GM23338 (cell line): Measurements from ENCODE around the gene TEKT3. TPM values are rescaled to one million over a fixed set of nuclear protein-coding genes. Genes with fewer than 3 reads are reported as not detected.

Experiments used
- ATAC-seq: fragments of 200-7000 bp; cut with Tn5 transposase; 3 replicates; pipeline ENCODE4 v1.9.1; 2020
- DNase-seq: peaks from one replicate; pipeline ENCODE4 v3.0.0-alpha.2; 2015; ENCODE audit warnings: low spot score
- H2AFZ ChIP-seq: fragments of 200-600 bp; sonication (generic); 2 replicates; pipeline ENCODE4 v1.8.0; 2016; ENCODE audit warnings: antibody characterized with exemption, mild to moderate bottlenecking, moderate library complexity
- H3F3A ChIP-seq: fragments of 200-600 bp; sonication (generic); replicated peaks from 2 replicates; pipeline ENCODE4 v1.8.0; 2017; ENCODE audit warnings: antibody characterized with exemption, mixed run types, low read depth
- H3K27ac ChIP-seq: fragments of 200-600 bp; sonication (generic); 2 replicates; pipeline ENCODE4 v1.6.1; 2016; ENCODE audit warnings: low read depth
- H3K27me3 ChIP-seq: fragments of 200-600 bp; sonication (generic); 2 replicates; pipeline ENCODE4 v1.8.0; 2016; ENCODE audit warnings: mild to moderate bottlenecking, mixed run types, moderate library complexity; ENCODE audit not compliant: insufficient read depth
- H3K36me3 ChIP-seq: fragments of 200-600 bp; sonication (generic); 2 replicates; pipeline ENCODE4 v1.8.0; 2016; ENCODE audit warnings: mild to moderate bottlenecking; ENCODE audit not compliant: insufficient read depth
- H3K4me1 ChIP-seq: fragments of 200-600 bp; sonication (generic); 2 replicates; pipeline ENCODE4 v1.8.0; 2016; ENCODE audit warnings: mild to moderate bottlenecking, moderate library complexity; ENCODE audit not compliant: insufficient read depth
- H3K4me2 ChIP-seq: fragments of 200-600 bp; sonication (generic); 2 replicates; pipeline ENCODE4 v1.7.1; 2017; ENCODE audit warnings: mixed run types
- H3K4me3 ChIP-seq: fragments of 200-600 bp; sonication (generic); 2 replicates; pipeline ENCODE4 v1.6.1; 2016; ENCODE audit warnings: mixed run types
- H3K79me2 ChIP-seq: fragments of 200-600 bp; sonication (generic); replicated peaks from 2 replicates; pipeline ENCODE4 v1.8.0; 2017; ENCODE audit warnings: mild to moderate bottlenecking; ENCODE audit not compliant: insufficient read depth
- H3K9me2 ChIP-seq: fragments of 200-600 bp; sonication (generic); 2 replicates; pipeline ENCODE4 v1.8.0; 2017; ENCODE audit not compliant: insufficient read depth
- H4K20me1 ChIP-seq: fragments of 200-600 bp; sonication (generic); replicated peaks from 2 replicates; pipeline ENCODE4 v1.8.0; 2017; ENCODE audit warnings: mild to moderate bottlenecking; ENCODE audit not compliant: insufficient read depth
- H3K27ac Mint-ChIP-seq: 2 replicates; pipeline ENCODE4 v1.8.0; 2020; ENCODE audit warnings: inconsistent platforms, mild to moderate bottlenecking, moderate library complexity, mixed read lengths
- H3K27me3 Mint-ChIP-seq: 3 replicates; pipeline ENCODE4 v1.8.0; 2022; ENCODE audit warnings: low read depth, mild to moderate bottlenecking, moderate library complexity, mixed read lengths, inconsistent platforms; ENCODE audit not compliant: insufficient read depth, poor library complexity
- H3K36me3 Mint-ChIP-seq: 3 replicates; pipeline ENCODE4 v1.8.0; 2021; ENCODE audit warnings: low read depth, mild to moderate bottlenecking, inconsistent platforms, moderate library complexity, mixed read lengths
- H3K4me1 Mint-ChIP-seq: 3 replicates; pipeline ENCODE4 v1.8.0; 2020; ENCODE audit warnings: mild to moderate bottlenecking, inconsistent platforms, mixed read lengths
- H3K4me3 Mint-ChIP-seq: 3 replicates; pipeline ENCODE4 v1.8.0; 2021; ENCODE audit warnings: moderate library complexity, mild to moderate bottlenecking, inconsistent platforms, mixed read lengths
- H3K9me3 Mint-ChIP-seq: 3 replicates; pipeline ENCODE4 v1.8.0; 2020; ENCODE audit warnings: moderate library complexity, mild to moderate bottlenecking, inconsistent platforms, mixed read lengths
- CREB1 ChIP-seq: fragments of 250-450 bp; sonication (Bioruptor Pico); IDR thresholded peaks from 2 replicates; pipeline ENCODE4 v1.5.0; 2020; ENCODE audit warnings: low read depth, mild to moderate bottlenecking, moderate library complexity
- CTCF ChIP-seq, 2 experiments: fragments of 200-600 bp in 1 of 2; sonication (generic) in 1 of 2; conservative IDR thresholded peaks; 2 replicates each; pipeline versions ENCODE4 v1.5.1 to v1.6.1; 2016 to 2017; ENCODE audit warnings: antibody characterized with exemption in 2 of 2, low read depth in 2 of 2, mild to moderate bottlenecking in 2 of 2, moderate library complexity in 1 of 2
- ETS1 ChIP-seq: IDR thresholded peaks from 2 replicates; pipeline ENCODE4 v1.6.1; 2016; ENCODE audit warnings: antibody characterized with exemption
- EZH2 ChIP-seq: fragments of 200-600 bp; sonication (generic); IDR thresholded peaks from one replicate; pipeline ENCODE4 v1.8.0; 2017; ENCODE audit warnings: antibody characterized with exemption, mild to moderate bottlenecking, low read depth; ENCODE audit not compliant: unreplicated experiment
- EZH2phosphoT487 ChIP-seq: fragments of 200-600 bp; sonication (generic); IDR thresholded peaks from one replicate; pipeline ENCODE4 v1.8.1; 2018; ENCODE audit warnings: antibody characterized with exemption; ENCODE audit not compliant: unreplicated experiment
- JUNB ChIP-seq: IDR thresholded peaks from one replicate; pipeline ENCODE4 v1.6.1; 2016; ENCODE audit warnings: antibody characterized with exemption; ENCODE audit not compliant: unreplicated experiment
- NANOG ChIP-seq: IDR thresholded peaks from 2 replicates; pipeline ENCODE4 v1.6.1; 2016; ENCODE audit warnings: antibody characterized with exemption, borderline replicate concordance
- POLR2AphosphoS5 ChIP-seq: IDR thresholded peaks from 2 replicates; pipeline ENCODE4 v1.6.1; 2016; ENCODE audit warnings: antibody characterized with exemption, low read depth
- REST ChIP-seq: IDR thresholded peaks from one replicate; pipeline ENCODE4 v1.6.1; 2018; ENCODE audit warnings: antibody characterized with exemption; ENCODE audit not compliant: unreplicated experiment
- STAT1 ChIP-seq: IDR thresholded peaks from one replicate; pipeline ENCODE4 v1.6.1; 2016; ENCODE audit warnings: antibody characterized with exemption; ENCODE audit not compliant: unreplicated experiment
- ZNF114 ChIP-seq: fragments of 250-450 bp; sonication (Bioruptor Pico); IDR thresholded peaks from 2 replicates; pipeline ENCODE4 v1.5.0; 2020; ENCODE audit warnings: mild to moderate bottlenecking, moderate library complexity
- ZNF331 ChIP-seq: fragments of 250-450 bp; sonication (Bioruptor Pico); IDR thresholded peaks from 2 replicates; pipeline ENCODE4 v1.5.0; 2020; ENCODE audit warnings: low read depth, mild to moderate bottlenecking, moderate library complexity
- ZNF462 ChIP-seq: fragments of 250-450 bp; sonication (Bioruptor Pico); IDR thresholded peaks from 2 replicates; pipeline ENCODE4 v1.5.0; 2020; ENCODE audit warnings: mild to moderate bottlenecking, moderate library complexity
- polyA plus RNA-seq: library from polyadenylated mRNA; unstranded; fragments of >200 nt; fragmentation: Nextera tagmentation; extraction: Ambion mirVana; gene quantifications from 2 replicates; pipeline ENCODE4 v1.2.1, GENCODE V29; 2016
- total RNA-seq: library from RNA; depleted of rRNA; stranded (reverse); fragments of >200 nt; shearing (Covaris generic); gene quantifications from 2 replicates; pipeline ENCODE4 v1.2.3, GENCODE V29; 2014

Gene TEKT3
- total and polyA plus RNA-seq, 2 experiments from 2014 or later = 1.6 to 2.0 TPM

GRCh38 chr17:15309236-15309635 is 32.2 kb downstream of the TEKT3 start:
- Histone ChIP-seq H3K27ac (no peak overlapping the region), H3K36me3 (no peaks in the 10 kb centered on the region), H3K79me2 (no peaks in the 10 kb centered on the region), H2AFZ (no peak overlapping the region), H3F3A (no peaks in the 10 kb centered on the region), H3K4me1 (no peaks in the 10 kb centered on the region), H3K4me3 (no peak overlapping the region), H3K4me2 (no peak overlapping the region), H3K27me3 (no peaks in the 10 kb centered on the region), H4K20me1 (no peaks in the 10 kb centered on the region), H3K9me2 (0 out of 2 replicates have a peak, but pooled peaks cover 3% of the 10 kb centered on the region)
- no peak overlapping the region for H3K27ac Mint-ChIP-seq
- H3K27me3 Mint-ChIP-seq = peaks cover under 1% of the 10 kb centered on the region
- peaks cover 2% of the 10 kb centered on the region; the same call in 2 of the 3 replicates for H3K4me1 Mint-ChIP-seq
- H3K36me3 Mint-ChIP-seq = no peaks in the 10 kb centered on the region
- no peak for DNase-seq
- H3K9me3 Mint-ChIP-seq = no peaks in the 10 kb centered on the region
- no peak overlapping the region for H3K4me3 Mint-ChIP-seq
- no peak for ATAC-seq
- TF ChIP-seq REST = no peak
- TF ChIP-seq STAT1 = no peak
- no peak for TF ChIP-seq POLR2AphosphoS5
- no peak for TF ChIP-seq ETS1
- TF ChIP-seq CREB1 (CRISPR knock-in tag) = no peak
- TF ChIP-seq ZNF114 (CRISPR knock-in tag) = no peak
- no peak for TF ChIP-seq NANOG
- TF ChIP-seq ZNF331 (CRISPR knock-in tag) = no peak
- TF ChIP-seq CTCF (conservative IDR thresholded peaks at IDR 0.05; ENCODE audit: low read depth in 2 of 2) = no peak
- TF ChIP-seq EZH2phosphoT487 = no peak
- no peak for TF ChIP-seq JUNB
- TF ChIP-seq ZNF462 (CRISPR knock-in tag) = no peak
- TF ChIP-seq EZH2 = no peak
